ENCODE measurements around the gene DSTN.

DNA sequence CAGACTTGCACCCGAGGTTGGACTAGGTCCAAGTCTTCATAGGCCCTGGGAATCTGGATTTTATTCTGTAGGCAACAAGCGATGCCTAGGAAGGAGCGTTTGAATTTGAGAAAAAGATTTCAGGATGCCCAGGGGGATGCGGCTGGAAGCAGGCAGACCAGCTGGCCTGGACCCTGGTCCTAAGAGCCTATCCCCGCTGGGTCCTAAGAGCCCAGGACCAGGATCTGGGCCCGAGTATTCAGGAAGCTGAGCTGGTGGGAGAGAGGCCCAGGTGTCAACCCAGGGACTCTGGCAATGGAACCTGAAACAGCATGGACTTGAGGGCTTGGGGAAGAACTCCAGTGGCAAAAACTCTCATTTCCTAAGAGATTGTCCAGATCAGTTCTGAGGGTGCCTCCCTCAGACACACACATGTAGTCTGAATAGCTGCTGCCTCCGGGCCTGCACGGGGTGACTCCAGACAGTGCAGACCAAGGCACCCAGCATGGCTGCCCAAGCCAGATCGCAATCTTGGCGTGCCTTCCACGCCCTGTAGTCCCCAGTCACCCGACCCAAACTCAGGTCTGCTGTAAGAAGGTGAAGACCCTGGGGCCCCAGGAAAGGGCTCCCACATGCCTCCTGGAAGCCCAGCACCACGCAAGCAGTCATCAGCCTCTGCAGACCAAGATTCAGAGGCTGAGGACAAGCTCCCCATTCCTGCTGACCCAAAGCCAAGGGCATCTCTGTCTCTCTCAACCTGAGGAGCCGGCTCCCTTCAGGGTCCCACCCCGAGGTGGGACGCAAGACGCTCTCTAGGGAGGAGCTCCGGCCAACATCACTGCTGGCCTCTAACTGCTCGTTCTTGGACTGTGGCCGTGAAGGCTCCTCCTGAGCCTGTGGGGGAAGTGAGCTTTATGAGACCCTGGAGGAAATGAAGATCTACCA lies 77.8 kb downstream of the DSTN start:
- TF ChIP-seq, protein P1, sequence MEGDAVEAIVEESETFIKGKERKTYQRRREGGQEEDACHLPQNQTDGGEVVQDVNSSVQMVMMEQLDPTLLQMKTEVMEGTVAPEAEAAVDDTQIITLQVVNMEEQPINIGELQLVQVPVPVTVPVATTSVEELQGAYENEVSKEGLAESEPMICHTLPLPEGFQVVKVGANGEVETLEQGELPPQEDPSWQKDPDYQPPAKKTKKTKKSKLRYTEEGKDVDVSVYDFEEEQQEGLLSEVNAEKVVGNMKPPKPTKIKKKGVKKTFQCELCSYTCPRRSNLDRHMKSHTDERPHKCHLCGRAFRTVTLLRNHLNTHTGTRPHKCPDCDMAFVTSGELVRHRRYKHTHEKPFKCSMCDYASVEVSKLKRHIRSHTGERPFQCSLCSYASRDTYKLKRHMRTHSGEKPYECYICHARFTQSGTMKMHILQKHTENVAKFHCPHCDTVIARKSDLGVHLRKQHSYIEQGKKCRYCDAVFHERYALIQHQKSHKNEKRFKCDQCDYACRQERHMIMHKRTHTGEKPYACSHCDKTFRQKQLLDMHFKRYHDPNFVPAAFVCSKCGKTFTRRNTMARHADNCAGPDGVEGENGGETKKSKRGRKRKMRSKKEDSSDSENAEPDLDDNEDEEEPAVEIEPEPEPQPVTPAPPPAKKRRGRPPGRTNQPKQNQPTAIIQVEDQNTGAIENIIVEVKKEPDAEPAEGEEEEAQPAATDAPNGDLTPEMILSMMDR (conservative IDR thresholded peaks at IDR 0.05; ENCODE audit: low read depth in 2 of 2), result no peak
- TF ChIP-seq EZH2 (IDR thresholded peaks at IDR 0.05; ENCODE audit: low read depth, unreplicated experiment), result no peak
- TF ChIP-seq POLR2AphosphoS5 (IDR thresholded peaks at IDR 0.05; ENCODE audit: low read depth), result no peak
- TF ChIP-seq, protein P2, sequence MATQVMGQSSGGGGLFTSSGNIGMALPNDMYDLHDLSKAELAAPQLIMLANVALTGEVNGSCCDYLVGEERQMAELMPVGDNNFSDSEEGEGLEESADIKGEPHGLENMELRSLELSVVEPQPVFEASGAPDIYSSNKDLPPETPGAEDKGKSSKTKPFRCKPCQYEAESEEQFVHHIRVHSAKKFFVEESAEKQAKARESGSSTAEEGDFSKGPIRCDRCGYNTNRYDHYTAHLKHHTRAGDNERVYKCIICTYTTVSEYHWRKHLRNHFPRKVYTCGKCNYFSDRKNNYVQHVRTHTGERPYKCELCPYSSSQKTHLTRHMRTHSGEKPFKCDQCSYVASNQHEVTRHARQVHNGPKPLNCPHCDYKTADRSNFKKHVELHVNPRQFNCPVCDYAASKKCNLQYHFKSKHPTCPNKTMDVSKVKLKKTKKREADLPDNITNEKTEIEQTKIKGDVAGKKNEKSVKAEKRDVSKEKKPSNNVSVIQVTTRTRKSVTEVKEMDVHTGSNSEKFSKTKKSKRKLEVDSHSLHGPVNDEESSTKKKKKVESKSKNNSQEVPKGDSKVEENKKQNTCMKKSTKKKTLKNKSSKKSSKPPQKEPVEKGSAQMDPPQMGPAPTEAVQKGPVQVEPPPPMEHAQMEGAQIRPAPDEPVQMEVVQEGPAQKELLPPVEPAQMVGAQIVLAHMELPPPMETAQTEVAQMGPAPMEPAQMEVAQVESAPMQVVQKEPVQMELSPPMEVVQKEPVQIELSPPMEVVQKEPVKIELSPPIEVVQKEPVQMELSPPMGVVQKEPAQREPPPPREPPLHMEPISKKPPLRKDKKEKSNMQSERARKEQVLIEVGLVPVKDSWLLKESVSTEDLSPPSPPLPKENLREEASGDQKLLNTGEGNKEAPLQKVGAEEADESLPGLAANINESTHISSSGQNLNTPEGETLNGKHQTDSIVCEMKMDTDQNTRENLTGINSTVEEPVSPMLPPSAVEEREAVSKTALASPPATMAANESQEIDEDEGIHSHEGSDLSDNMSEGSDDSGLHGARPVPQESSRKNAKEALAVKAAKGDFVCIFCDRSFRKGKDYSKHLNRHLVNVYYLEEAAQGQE (IDR thresholded peaks at IDR 0.05; ENCODE audit: unreplicated experiment), result no peak
- no peak for TF ChIP-seq ZNF331 (CRISPR knock-in tag; IDR thresholded peaks at IDR 0.05; ENCODE audit: low read depth)
- TF ChIP-seq EZH2phosphoT487 (IDR thresholded peaks at IDR 0.05; ENCODE audit: unreplicated experiment), result no peak
- TF ChIP-seq CREB1 (CRISPR knock-in tag; IDR thresholded peaks at IDR 0.05; ENCODE audit: low read depth), result no peak
- TF ChIP-seq, protein P3, sequence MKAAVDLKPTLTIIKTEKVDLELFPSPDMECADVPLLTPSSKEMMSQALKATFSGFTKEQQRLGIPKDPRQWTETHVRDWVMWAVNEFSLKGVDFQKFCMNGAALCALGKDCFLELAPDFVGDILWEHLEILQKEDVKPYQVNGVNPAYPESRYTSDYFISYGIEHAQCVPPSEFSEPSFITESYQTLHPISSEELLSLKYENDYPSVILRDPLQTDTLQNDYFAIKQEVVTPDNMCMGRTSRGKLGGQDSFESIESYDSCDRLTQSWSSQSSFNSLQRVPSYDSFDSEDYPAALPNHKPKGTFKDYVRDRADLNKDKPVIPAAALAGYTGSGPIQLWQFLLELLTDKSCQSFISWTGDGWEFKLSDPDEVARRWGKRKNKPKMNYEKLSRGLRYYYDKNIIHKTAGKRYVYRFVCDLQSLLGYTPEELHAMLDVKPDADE (IDR thresholded peaks at IDR 0.05), result no peak
- no peak for TF ChIP-seq JUNB (IDR thresholded peaks at IDR 0.05; ENCODE audit: unreplicated experiment)
- no peak for TF ChIP-seq ZNF114 (CRISPR knock-in tag; IDR thresholded peaks at IDR 0.05)
- TF ChIP-seq NANOG (IDR thresholded peaks at IDR 0.05; ENCODE audit: borderline replicate concordance), result no peak
- TF ChIP-seq STAT1 (IDR thresholded peaks at IDR 0.05; ENCODE audit: unreplicated experiment), result no peak
- TF ChIP-seq, protein P4, sequence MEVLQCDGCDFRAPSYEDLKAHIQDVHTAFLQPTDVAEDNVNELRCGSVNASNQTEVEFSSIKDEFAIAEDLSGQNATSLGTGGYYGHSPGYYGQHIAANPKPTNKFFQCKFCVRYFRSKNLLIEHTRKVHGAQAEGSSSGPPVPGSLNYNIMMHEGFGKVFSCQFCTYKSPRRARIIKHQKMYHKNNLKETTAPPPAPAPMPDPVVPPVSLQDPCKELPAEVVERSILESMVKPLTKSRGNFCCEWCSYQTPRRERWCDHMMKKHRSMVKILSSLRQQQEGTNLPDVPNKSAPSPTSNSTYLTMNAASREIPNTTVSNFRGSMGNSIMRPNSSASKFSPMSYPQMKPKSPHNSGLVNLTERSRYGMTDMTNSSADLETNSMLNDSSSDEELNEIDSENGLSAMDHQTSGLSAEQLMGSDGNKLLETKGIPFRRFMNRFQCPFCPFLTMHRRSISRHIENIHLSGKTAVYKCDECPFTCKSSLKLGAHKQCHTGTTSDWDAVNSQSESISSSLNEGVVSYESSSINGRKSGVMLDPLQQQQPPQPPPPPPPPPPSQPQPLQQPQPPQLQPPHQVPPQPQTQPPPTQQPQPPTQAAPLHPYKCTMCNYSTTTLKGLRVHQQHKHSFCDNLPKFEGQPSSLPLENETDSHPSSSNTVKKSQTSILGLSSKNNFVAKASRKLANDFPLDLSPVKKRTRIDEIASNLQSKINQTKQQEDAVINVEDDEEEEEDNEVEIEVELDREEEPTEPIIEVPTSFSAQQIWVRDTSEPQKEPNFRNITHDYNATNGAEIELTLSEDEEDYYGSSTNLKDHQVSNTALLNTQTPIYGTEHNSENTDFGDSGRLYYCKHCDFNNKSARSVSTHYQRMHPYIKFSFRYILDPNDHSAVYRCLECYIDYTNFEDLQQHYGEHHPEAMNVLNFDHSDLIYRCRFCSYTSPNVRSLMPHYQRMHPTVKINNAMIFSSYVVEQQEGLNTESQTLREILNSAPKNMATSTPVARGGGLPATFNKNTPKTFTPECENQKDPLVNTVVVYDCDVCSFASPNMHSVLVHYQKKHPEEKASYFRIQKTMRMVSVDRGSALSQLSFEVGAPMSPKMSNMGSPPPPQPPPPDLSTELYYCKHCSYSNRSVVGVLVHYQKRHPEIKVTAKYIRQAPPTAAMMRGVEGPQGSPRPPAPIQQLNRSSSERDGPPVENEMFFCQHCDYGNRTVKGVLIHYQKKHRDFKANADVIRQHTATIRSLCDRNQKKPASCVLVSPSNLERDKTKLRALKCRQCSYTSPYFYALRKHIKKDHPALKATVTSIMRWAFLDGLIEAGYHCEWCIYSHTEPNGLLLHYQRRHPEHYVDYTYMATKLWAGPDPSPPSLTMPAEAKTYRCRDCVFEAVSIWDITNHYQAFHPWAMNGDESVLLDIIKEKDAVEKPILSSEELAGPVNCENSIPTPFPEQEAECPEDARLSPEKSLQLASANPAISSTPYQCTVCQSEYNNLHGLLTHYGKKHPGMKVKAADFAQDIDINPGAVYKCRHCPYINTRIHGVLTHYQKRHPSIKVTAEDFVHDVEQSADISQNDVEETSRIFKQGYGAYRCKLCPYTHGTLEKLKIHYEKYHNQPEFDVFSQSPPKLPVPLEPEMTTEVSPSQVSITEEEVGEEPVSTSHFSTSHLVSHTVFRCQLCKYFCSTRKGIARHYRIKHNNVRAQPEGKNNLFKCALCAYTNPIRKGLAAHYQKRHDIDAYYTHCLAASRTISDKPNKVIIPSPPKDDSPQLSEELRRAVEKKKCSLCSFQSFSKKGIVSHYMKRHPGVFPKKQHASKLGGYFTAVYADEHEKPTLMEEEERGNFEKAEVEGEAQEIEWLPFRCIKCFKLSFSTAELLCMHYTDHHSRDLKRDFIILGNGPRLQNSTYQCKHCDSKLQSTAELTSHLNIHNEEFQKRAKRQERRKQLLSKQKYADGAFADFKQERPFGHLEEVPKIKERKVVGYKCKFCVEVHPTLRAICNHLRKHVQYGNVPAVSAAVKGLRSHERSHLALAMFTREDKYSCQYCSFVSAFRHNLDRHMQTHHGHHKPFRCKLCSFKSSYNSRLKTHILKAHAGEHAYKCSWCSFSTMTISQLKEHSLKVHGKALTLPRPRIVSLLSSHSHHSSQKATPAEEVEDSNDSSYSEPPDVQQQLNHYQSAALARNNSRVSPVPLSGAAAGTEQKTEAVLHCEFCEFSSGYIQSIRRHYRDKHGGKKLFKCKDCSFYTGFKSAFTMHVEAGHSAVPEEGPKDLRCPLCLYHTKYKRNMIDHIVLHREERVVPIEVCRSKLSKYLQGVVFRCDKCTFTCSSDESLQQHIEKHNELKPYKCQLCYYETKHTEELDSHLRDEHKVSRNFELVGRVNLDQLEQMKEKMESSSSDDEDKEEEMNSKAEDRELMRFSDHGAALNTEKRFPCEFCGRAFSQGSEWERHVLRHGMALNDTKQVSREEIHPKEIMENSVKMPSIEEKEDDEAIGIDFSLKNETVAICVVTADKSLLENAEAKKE (CRISPR knock-in tag; IDR thresholded peaks at IDR 0.05), result no peak

All from GM23338 (cell line).